NCI-H2171 treated with DMSO at 0.1 percent for 48 hours (cell line): ENCODE measurements around the gene FIP1L1.
"Not testable (repeated sequence)": the region's sequence is repeated elsewhere in the genome, so short reads cannot be mapped to it uniquely, and the experiment has no call there.

Experiments
- DNase-seq: peaks from one replicate; lab custom pipeline; 2025; lab: John Stamatoyannopoulos, UW

The FIP1L1 gene

GRCh38 chr4:53376900-53377299 lies 541 bp upstream of the FIP1L1 start:
- DNase-seq = no peak

GRCh38 chr4:53378171-53378482 lies 686 bp downstream of the FIP1L1 start:
- no peak for DNase-seq

GRCh38 chr4:53380221-53380620 lies 2.8 kb downstream of the FIP1L1 start:
- DNase-seq = no peak

GRCh38 chr4:53409479-53409878 lies 32.0 kb downstream of the FIP1L1 start:
- DNase-seq = not testable (repeated sequence)

- DNase-seq = no peak
Observed at GRCh38 chr4:53419208-53419607, 41.8 kb downstream of the FIP1L1 start.

- no peak for DNase-seq
Observed at GRCh38 chr4:53421791-53422190, 44.4 kb downstream of the FIP1L1 start.

- no peak for DNase-seq
Observed at GRCh38 chr4:53422367-53422766, 44.9 kb downstream of the FIP1L1 start.

- no peak for DNase-seq
Observed at GRCh38 chr4:53424280-53424679, 46.8 kb downstream of the FIP1L1 start.

GRCh38 chr4:53427366-53427765 lies 49.9 kb downstream of the FIP1L1 start:
- DNase-seq = no peak

- DNase-seq = no peak
Observed at GRCh38 chr4:53431052-53431451, 53.6 kb downstream of the FIP1L1 start.

- DNase-seq = no peak
Observed at GRCh38 chr4:53432528-53433424, 55.3 kb downstream of the FIP1L1 start.

GRCh38 chr4:53436251-53436650 lies 58.8 kb downstream of the FIP1L1 start:
- DNase-seq = no peak

GRCh38 chr4:53441564-53441963 lies 64.1 kb downstream of the FIP1L1 start:
- no peak for DNase-seq

- no peak for DNase-seq
Observed at GRCh38 chr4:53444954-53445353, 67.5 kb downstream of the FIP1L1 start.

- no peak for DNase-seq
Observed at GRCh38 chr4:53450773-53451172, 73.3 kb downstream of the FIP1L1 start.

- DNase-seq = no peak
Observed at GRCh38 chr4:53453385-53453784, 75.9 kb downstream of the FIP1L1 start.

- DNase-seq = no peak
Observed at GRCh38 chr4:53455766-53456165, 78.3 kb downstream of the FIP1L1 start.

GRCh38 chr4:53456178-53456577 lies 78.7 kb downstream of the FIP1L1 start:
- no peak for DNase-seq

GRCh38 chr4:53459548-53459947 lies 82.1 kb downstream of the FIP1L1 start:
- no peak for DNase-seq

GRCh38 chr4:53461244-53461643 lies 83.8 kb downstream of the FIP1L1 start:
- no peak for DNase-seq

- DNase-seq = no peak
Observed at GRCh38 chr4:53463340-53463739, 85.9 kb downstream of the FIP1L1 start.

GRCh38 chr4:53465281-53465680 lies 87.8 kb downstream of the FIP1L1 start:
- DNase-seq = no peak

GRCh38 chr4:53465891-53466290 lies 88.5 kb downstream of the FIP1L1 start:
- DNase-seq = no peak

- not testable (repeated sequence) for DNase-seq
Observed at GRCh38 chr4:53466576-53466975, 89.1 kb downstream of the FIP1L1 start.
